BLaER1 treated with 17β-estradiol and CSF1 and Interleukin-3, amounts not matched to agents 10 nM and 100 nM (cell line): ENCODE measurements around the gene LRRIQ3.
A peak's percentile ranks its signal among the peaks of the same experiment; 100 is the strongest.

ENCODE experiments used
- H3K27ac ChIP-seq, 11 experiments: shearing (Covaris generic); formaldehyde crosslinking; 2 replicates each; pipeline ENCODE4 v1.8.1; 2022
- H3K27me3 ChIP-seq, 11 experiments: shearing (Covaris generic); formaldehyde crosslinking; 2 replicates each; pipeline ENCODE4 v1.8.1; 2022
- H3K36me3 ChIP-seq, 11 experiments: shearing (Covaris generic); formaldehyde crosslinking; 2 replicates each; pipeline ENCODE4 v1.8.1; 2022
- H3K4me1 ChIP-seq, 10 experiments: shearing (Covaris generic); formaldehyde crosslinking; 2 replicates each; pipeline ENCODE4 v1.8.1; 2022
- H3K4me2 ChIP-seq, 11 experiments: shearing (Covaris generic); formaldehyde crosslinking; 2 replicates each; pipeline ENCODE4 v1.8.1; 2022
- H3K4me3 ChIP-seq, 10 experiments: shearing (Covaris generic); formaldehyde crosslinking; 2 replicates each; pipeline ENCODE4 v1.8.1; 2022
- H3K9ac ChIP-seq, 11 experiments: shearing (Covaris generic); formaldehyde crosslinking; 2 replicates each; pipeline ENCODE4 v1.8.1; 2022
- H3K9me3 ChIP-seq, 11 experiments: shearing (Covaris generic); formaldehyde crosslinking; replicated peaks in 1 of 11; 2 replicates each; pipeline ENCODE4 v1.8.1; 2022
- H4K20me1 ChIP-seq, 11 experiments: shearing (Covaris generic); formaldehyde crosslinking; 2 replicates each; pipeline ENCODE4 v1.8.1; 2022
- Cebpa-rat ChIP-seq, 11 experiments: shearing (Covaris generic); IDR thresholded peaks; 2 replicates each; pipeline ENCODE4 v1.8.1; 2022

Gene LRRIQ3, protein sequence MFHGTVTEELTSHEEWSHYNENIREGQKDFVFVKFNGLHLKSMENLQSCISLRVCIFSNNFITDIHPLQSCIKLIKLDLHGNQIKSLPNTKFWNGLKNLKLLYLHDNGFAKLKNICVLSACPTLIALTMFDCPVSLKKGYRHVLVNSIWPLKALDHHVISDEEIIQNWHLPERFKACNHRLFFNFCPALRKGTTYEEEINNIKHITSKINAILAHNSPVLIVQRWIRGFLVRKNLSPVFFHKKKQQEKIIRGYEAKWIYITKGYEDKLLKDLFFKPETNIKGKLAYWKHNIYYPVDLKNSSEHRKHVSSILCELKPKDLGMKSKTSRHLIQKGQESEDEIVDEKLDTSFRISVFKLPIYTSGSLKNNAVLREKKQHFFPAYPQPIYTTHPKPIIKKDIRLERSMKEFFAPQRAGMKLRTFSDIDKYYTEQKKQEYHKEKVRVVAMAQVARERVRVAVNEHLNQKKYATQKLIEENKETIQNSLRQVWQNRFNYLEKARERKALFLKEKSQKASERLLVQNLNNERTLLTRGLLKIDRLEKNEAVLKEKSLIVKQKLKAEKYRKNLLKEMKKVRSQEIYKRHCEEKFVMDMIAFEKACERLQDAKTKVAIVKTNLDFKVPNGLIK

GRCh38 chr1:74197657-74198552 lies at the start of gene LRRIQ3, which contains the start of gene FPGT:
Gene LRRIQ3, minus strand, starts transcription at chr1:74198176. Its CDS starts 14,492 bp downstream, at chr1:74183684.
Gene FPGT, plus strand, starts transcription at chr1:74198242. Its CDS starts 37 bp downstream, at chr1:74198279.
- peaks cover 7 to 16% (median 13%) of the 10 kb centered on the region in 10 experiments; a peak in 18 of 20 replicates for H3K4me1 ChIP-seq
- H3K27ac ChIP-seq: peak within 1 kb of the TSS; percentile 60 to 88 (median 75)

GRCh38 chr1:74246315-74246714 lies 48.3 kb upstream of the LRRIQ3 start:
- Histone ChIP-seq H3K9ac (no peak overlapping the region), H3K36me3 (no peaks in the 10 kb centered on the region), H3K4me2 (no peak overlapping the region), H3K9me3 (peaks cover 6 to 13% (median 8%) of the 10 kb centered on the region in 11 experiments; a peak in 12 of 22 replicates), H3K4me3 (no peak overlapping the region), H4K20me1 (no peaks in the 10 kb centered on the region), H3K27me3 (no peaks in the 10 kb centered on the region), H3K4me1 (no peaks in the 10 kb centered on the region), H3K27ac (no peak overlapping the region)
- no peak for TF ChIP-seq Cebpa-rat (IDR thresholded peaks at IDR 0.05)

More at GRCh38 chr1:74197657-74198552, at the start of gene LRRIQ3, which contains the start of gene FPGT:
- H3K4me3 ChIP-seq: peak within 1 kb of the TSS; percentile 59 to 76 (median 66)
- peaks cover 0 to 4% (median 0%) of the 10 kb centered on the region in 11 experiments; a peak in 1 of 22 replicates for H3K9me3 ChIP-seq
- no peak for TF ChIP-seq Cebpa-rat (IDR thresholded peaks at IDR 0.05)
- H3K9ac ChIP-seq: peak within 1 kb of the TSS; percentile 69 to 84 (median 79)
- H3K36me3 ChIP-seq: peaks cover 0 to 33% (median 2%) of the 10 kb centered on the region in 11 experiments; a peak in 7 of 22 replicates
- H3K27me3 ChIP-seq: no peaks in the 10 kb centered on the region
- H3K4me2 ChIP-seq: peak within 1 kb of the TSS; percentile 69 to 93 (median 80)
- H4K20me1 ChIP-seq: no peaks in the 10 kb centered on the region

GRCh38 chr1:74245168-74245772 lies 47.3 kb upstream of the LRRIQ3 start:
- no peak for TF ChIP-seq Cebpa-rat (IDR thresholded peaks at IDR 0.05)
- Histone ChIP-seq H3K36me3 (no peaks in the 10 kb centered on the region), H3K4me1 (no peaks in the 10 kb centered on the region), H4K20me1 (no peaks in the 10 kb centered on the region), H3K4me3 (no peak overlapping the region), H3K9ac (no peak overlapping the region), H3K9me3 (peaks cover 6 to 13% (median 8%) of the 10 kb centered on the region in 11 experiments; a peak in 12 of 22 replicates), H3K4me2 (no peak overlapping the region), H3K27me3 (no peaks in the 10 kb centered on the region), H3K27ac (no peak overlapping the region)

DNA sequence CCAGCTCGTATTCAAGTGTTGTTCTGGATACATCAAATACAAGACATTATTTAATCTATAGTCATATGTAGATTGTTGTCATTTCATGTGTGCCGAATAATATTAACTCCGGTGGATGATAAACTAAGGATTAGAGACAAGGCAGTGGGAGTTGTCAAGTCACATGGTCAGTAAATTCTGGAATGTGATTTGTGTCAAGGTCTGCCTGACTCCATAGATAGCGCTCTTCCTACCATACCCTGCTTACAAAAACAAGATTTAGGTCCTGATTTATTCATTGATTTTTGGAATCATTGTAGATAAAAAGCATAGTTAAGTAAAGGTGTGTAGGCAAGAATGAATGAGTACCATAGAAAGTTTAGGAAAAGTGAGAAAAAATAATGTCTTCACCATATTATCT lies 39.8 kb upstream of the LRRIQ3 start:
- Histone ChIP-seq H3K36me3 (no peaks in the 10 kb centered on the region), H3K4me2 (no peak overlapping the region), H3K4me3 (no peak overlapping the region), H3K4me1 (peaks cover 0 to 5% (median 0%) of the 10 kb centered on the region in 10 experiments; a peak in 2 of 20 replicates), H3K9ac (no peak overlapping the region), H3K27ac (no peak overlapping the region), H4K20me1 (no peaks in the 10 kb centered on the region), H3K9me3 (no peaks in the 10 kb centered on the region), H3K27me3 (no peaks in the 10 kb centered on the region)
- no peak for TF ChIP-seq Cebpa-rat (IDR thresholded peaks at IDR 0.05)

GRCh38 chr1:74237035-74237434 lies 39.1 kb upstream of the LRRIQ3 start:
- Histone ChIP-seq H3K27me3 (no peaks in the 10 kb centered on the region), H4K20me1 (no peaks in the 10 kb centered on the region), H3K9ac (no peak overlapping the region), H3K4me1 (peaks cover 0 to 5% (median 0%) of the 10 kb centered on the region in 10 experiments; a peak in 2 of 20 replicates), H3K27ac (no peak overlapping the region), H3K4me2 (no peak overlapping the region), H3K9me3 (no peaks in the 10 kb centered on the region), H3K4me3 (no peak overlapping the region), H3K36me3 (no peaks in the 10 kb centered on the region)
- TF ChIP-seq Cebpa-rat (IDR thresholded peaks at IDR 0.05): no peak

- Histone ChIP-seq H3K36me3 (no peaks in the 10 kb centered on the region), H3K9ac (no peak overlapping the region), H3K27me3 (no peaks in the 10 kb centered on the region), H3K4me3 (no peak overlapping the region), H3K4me1 (peaks cover 0 to 5% (median 0%) of the 10 kb centered on the region in 10 experiments; a peak in 2 of 20 replicates), H3K27ac (no peak overlapping the region), H3K9me3 (no peaks in the 10 kb centered on the region), H3K4me2 (no peak overlapping the region), H4K20me1 (no peaks in the 10 kb centered on the region)
- no peak for TF ChIP-seq Cebpa-rat (IDR thresholded peaks at IDR 0.05)
Measured at GRCh38 chr1:74236440-74236839, 38.5 kb upstream of the LRRIQ3 start.

- H3K4me2 ChIP-seq: peak within 1 kb of the TSS in 1 of 11 experiments; percentile 24; a peak in 1 of 22 replicates
Measured at GRCh38 chr1:74235153-74235552, 37.2 kb upstream of the LRRIQ3 start, which contains the start of gene TNNI3K. Gene TNNI3K, plus strand, starts transcription at chr1:74235387. Its CDS starts 65 bp downstream, at chr1:74235452.

DNA sequence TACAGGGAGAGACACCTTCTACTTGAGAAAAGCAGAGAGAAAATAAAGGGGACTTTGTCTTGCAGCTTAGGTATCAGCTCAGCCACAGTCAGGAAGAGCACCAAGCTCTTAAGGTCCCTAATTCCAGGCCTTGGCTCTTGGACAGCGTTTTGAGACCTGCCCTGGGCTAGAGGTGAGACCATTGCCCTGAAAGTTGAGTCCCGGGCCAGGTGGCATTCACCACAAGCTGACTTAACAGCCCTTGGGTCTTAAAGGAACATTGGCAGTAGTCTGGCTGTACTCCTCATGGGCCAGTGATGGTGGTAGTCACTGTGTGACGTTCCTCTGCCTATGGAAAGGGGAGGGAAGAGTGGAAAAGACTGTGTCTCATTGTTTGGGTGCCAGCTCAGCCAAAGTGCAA lies 25.5 kb upstream of the LRRIQ3 start:
- Histone ChIP-seq H4K20me1 (no peaks in the 10 kb centered on the region), H3K27me3 (no peaks in the 10 kb centered on the region), H3K9me3 (peaks cover 0 to 15% (median 0%) of the 10 kb centered on the region in 11 experiments; a peak in 1 of 22 replicates), H3K9ac (no peak overlapping the region), H3K4me1 (peaks cover 0 to 7% (median 0%) of the 10 kb centered on the region in 10 experiments; a peak in 2 of 20 replicates), H3K4me3 (no peak overlapping the region), H3K4me2 (no peak overlapping the region), H3K36me3 (no peaks in the 10 kb centered on the region), H3K27ac (peak overlapping the region in 1 of 11 experiments; percentile 4; a peak in 1 of 22 replicates)
- TF ChIP-seq Cebpa-rat (IDR thresholded peaks at IDR 0.05): no peak

More at GRCh38 chr1:74235153-74235552, 37.2 kb upstream of the LRRIQ3 start, which contains the start of gene TNNI3K:
- Histone ChIP-seq H3K27ac (no peak within 1 kb of the TSS), H3K4me1 (peaks cover 0 to 5% (median 0%) of the 10 kb centered on the region in 10 experiments; a peak in 2 of 20 replicates), H3K4me3 (no peak within 1 kb of the TSS), H3K27me3 (no peaks in the 10 kb centered on the region), H3K9me3 (no peaks in the 10 kb centered on the region), H3K36me3 (no peaks in the 10 kb centered on the region), H3K9ac (no peak within 1 kb of the TSS), H4K20me1 (no peaks in the 10 kb centered on the region)
- no peak for TF ChIP-seq Cebpa-rat (IDR thresholded peaks at IDR 0.05)
